ENCODE data around the gene CACFD1. TPM values are rescaled to one million over a fixed set of nuclear protein-coding genes. Genes with fewer than 3 reads are reported as not detected.

Gene CACFD1
- total RNA-seq: 0.75 and 0.82 TPM in 2 replicates

- intact Hi-C loops (cut with micrococcal nuclease): loop anchor here (1.0 to 5.0 kb wide), 4 partner anchors 19 to 566 kb away; partner anchors contain the start of genes BRD3OS, REXO4, SLC2A6 and STKLD1
Measured at GRCh38 chr9:133459476-133460404, at the start of gene CACFD1. CACFD1 (plus strand) TSS chr9:133459978; CDS start chr9:133460067, 89 bp downstream.

GRCh38 chr9:133415170-133415569 is 44.6 kb upstream of the CACFD1 start:
- intact Hi-C loops (cut with micrococcal nuclease): loop anchor here (5.0 kb wide), 2 partner anchors 42 to 58 kb away; partner anchors contain the start of genes CACFD1, SURF1 and SURF2

GRCh38 chr9:133417541-133418461 is 42.0 kb upstream of the CACFD1 start, which contains the start of gene REXO4:
REXO4 (minus strand) TSS chr9:133418010; CDS start chr9:133417844, 166 bp downstream.
- intact Hi-C loops (cut with micrococcal nuclease): loop anchor here (1.0 to 5.0 kb wide), 5 partner anchors 10 to 62 kb away; partner anchors contain the start of genes CACFD1, SLC2A6, STKLD1 and SURF1

GRCh38 chr9:133419005-133419404 is 40.8 kb upstream of the CACFD1 start:
- intact Hi-C loops (cut with micrococcal nuclease): loop anchor here (5.0 kb wide), 2 partner anchors 38 to 62 kb away; partner anchors contain the start of genes CACFD1, SURF1 and SURF2

GRCh38 chr9:133420392-133420827 is 39.4 kb upstream of the CACFD1 start:
- intact Hi-C loops (cut with micrococcal nuclease): no loop called here

- intact Hi-C loops (cut with micrococcal nuclease): no loop called here
Measured at GRCh38 chr9:133421615-133422542, 37.9 kb upstream of the CACFD1 start, which contains the start of gene ADAMTS13. ADAMTS13 (plus strand) TSS chr9:133422367; CDS start chr9:133422444, 77 bp downstream.

GRCh38 chr9:133423216-133423615 is 36.6 kb upstream of the CACFD1 start:
- intact Hi-C loops (cut with micrococcal nuclease): no loop called here

GRCh38 chr9:133424187-133424586 is 35.6 kb upstream of the CACFD1 start:
- intact Hi-C loops (cut with micrococcal nuclease): no loop called here

- intact Hi-C loops (cut with micrococcal nuclease): no loop called here
Measured at GRCh38 chr9:133425049-133425632, 34.6 kb upstream of the CACFD1 start.

- intact Hi-C loops (cut with micrococcal nuclease): no loop called here
Measured at GRCh38 chr9:133426011-133426410, 33.8 kb upstream of the CACFD1 start.

- intact Hi-C loops (cut with micrococcal nuclease): no loop called here
Measured at GRCh38 chr9:133427658-133428348, 32.0 kb upstream of the CACFD1 start.

GRCh38 chr9:133428617-133429101 is 31.1 kb upstream of the CACFD1 start:
- intact Hi-C loops (cut with micrococcal nuclease): no loop called here

GRCh38 chr9:133429214-133429613 is 30.6 kb upstream of the CACFD1 start:
- intact Hi-C loops (cut with micrococcal nuclease): no loop called here

- intact Hi-C loops (cut with micrococcal nuclease): no loop called here
Measured at GRCh38 chr9:133429641-133430161, 30.1 kb upstream of the CACFD1 start.

- intact Hi-C loops (cut with micrococcal nuclease): no loop called here
Measured at GRCh38 chr9:133430244-133430643, 29.5 kb upstream of the CACFD1 start.

GRCh38 chr9:133433351-133433843 is 26.4 kb upstream of the CACFD1 start:
- intact Hi-C loops (cut with micrococcal nuclease): no loop called here

- intact Hi-C loops (cut with micrococcal nuclease): no loop called here
Measured at GRCh38 chr9:133436681-133437080, 23.1 kb upstream of the CACFD1 start.

GRCh38 chr9:133437753-133438531 is 21.8 kb upstream of the CACFD1 start:
- intact Hi-C loops (cut with micrococcal nuclease): no loop called here
